Brain pericyte (primary cell): ENCODE results near the gene MRAS.
"Not testable (repeated sequence)": the region's sequence is repeated elsewhere in the genome, so short reads cannot be mapped to it uniquely, and the experiment has no call there.

Experiments used
- DNase-seq: peaks from one replicate; pipeline ENCODE4 v3.0.0-alpha.2; 2012; ENCODE audit warnings: low read depth, low spot score

Gene MRAS

GRCh38 chr3:138389841-138390581 lies 41.6 kb downstream of the MRAS start:
- no peak for DNase-seq

- no peak for DNase-seq
Measured at GRCh38 chr3:138390582-138390932, 42.2 kb downstream of the MRAS start.

DNA sequence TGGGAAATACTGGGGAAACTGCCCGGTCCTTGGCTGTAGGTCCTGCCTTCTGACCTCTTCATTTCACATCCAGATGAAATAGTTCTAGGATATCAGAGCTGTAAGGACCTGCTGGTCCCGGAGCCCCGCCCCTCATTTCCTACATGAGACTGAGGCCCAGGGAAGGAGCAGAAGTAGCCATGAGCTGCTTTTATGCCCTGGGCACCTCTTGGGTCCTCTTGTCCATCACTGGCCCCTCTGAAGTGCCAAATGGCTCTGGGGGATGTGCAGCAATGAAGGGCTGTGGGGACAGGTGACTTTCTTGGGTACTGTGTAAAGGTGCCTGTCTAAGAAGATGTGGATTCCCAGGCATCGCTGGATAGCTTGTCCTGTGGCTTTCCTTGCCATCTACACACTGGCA lies 45.8 kb downstream of the MRAS start:
- DNase-seq = no peak

GRCh38 chr3:138394686-138395085 lies 46.3 kb downstream of the MRAS start:
- DNase-seq = no peak

DNA sequence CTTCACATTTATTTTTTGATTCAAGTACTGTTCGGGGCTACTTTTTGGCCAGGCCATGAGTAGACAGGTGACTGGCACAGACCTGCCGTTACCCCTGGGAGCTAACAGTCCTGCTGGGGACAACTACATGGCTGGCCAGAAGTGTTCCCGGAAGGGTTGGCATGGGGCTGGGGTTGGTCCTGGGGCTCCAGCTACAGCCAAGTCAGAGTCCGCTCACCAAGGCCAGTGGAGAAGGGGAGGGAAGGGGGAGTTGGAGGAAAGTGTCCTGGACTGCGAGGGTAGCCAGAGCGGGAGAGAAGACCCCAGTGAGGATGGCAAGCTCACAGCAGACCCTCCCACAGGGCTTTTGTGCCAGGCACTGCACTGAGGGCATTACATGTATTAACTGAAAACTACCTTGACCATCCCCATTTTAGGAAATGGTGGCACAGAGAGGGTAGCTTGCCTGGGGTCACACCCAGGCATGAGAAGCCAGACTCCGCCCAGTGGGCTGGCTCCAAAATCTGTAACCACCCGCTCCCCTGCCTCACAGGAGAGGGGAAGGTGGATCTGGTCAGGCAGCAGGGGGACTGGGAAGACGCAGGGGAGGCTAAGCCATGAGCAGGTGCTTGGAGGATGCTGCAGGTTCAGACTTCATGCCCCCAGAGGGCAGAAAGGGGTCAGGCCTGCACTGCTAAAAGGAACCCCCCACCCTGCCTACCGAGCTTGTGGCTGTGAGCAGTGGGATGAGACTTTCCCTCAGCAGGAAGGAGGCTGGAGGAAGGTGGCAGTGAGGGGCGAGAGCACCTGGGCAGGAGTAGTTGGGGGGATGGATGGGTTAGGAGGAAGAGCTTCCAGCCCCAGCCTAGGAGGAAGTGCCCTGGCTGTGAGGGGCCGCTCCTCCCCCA lies 47.7 kb downstream of the MRAS start:
- DNase-seq = no peak

DNA sequence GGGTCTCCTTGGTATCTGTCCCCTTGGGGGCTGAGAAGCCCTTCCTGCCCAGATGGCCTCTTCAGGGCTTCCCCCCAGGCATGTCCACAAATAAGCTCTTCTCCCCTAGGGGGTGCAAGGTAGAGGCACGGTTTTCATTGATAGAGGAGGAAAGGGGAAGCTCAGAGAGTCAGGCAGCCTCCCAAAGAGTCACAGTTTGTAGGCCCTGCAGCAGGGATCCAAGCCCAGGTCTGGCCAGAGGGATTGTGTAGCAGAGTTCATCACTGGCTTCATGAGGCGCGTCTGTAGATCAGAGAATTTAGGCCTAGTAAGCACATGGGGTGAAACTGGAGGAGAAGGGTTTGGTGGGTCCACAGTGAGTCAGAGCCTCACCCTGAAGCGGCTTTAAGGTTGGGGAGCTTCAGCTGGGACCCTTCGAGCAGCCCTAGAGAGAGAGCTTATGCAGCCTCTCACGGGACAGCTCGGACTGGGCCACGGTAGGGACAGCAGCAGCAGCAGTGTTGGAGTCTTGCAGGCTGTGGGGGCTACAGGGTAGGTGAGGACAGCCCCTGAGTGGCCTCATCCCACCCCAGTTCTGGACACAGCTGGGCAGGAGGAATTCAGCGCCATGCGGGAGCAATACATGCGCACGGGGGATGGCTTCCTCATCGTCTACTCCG lies 48.5 kb downstream of the MRAS start:
- DNase-seq = no peak

- no peak for DNase-seq
Measured at GRCh38 chr3:138397983-138398382, 49.6 kb downstream of the MRAS start.

GRCh38 chr3:138398791-138399575 lies 50.6 kb downstream of the MRAS start:
- DNase-seq = no peak

DNA sequence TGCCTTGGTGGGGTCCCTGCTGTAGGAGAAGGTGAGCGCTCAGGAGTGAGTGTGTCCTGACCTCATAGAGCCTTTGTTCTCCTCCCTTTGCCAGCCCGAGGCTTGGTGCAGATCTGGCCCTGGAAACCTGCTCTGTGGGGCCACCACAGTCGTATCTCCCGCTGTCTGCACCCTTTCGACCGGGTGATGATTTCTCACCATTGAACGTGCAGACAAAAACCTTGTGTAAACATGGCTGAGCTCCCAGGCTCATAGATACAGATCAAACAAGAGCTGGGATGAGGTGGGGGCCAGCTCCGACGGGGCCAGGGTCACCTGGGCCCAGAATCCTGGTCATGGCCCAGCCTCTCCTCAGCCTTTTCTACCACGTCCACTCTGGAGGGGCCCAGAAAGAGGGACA lies 51.4 kb downstream of the MRAS start:
- DNase-seq = no peak

DNA sequence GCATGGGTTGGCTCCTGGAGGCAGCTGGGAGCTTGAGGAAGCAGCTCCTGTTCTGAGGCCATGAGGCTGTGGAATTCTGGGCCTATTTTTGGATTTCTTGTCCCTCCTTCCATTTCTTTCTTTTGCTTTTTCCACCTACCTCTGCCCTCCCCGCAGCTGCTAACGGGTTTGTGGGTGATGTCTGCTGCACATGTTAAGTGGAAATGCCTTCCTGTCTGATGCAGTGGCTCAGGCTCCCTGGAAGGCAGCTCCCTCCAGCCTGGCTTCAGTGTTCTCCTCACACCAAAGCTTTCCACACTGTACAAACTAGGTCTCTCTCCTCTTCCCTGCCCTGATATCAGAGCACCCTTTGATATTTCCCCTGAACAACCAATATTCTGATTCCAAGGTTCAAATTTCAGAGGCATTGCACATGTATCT lies 52.3 kb downstream of the MRAS start:
- DNase-seq = no peak

DNA sequence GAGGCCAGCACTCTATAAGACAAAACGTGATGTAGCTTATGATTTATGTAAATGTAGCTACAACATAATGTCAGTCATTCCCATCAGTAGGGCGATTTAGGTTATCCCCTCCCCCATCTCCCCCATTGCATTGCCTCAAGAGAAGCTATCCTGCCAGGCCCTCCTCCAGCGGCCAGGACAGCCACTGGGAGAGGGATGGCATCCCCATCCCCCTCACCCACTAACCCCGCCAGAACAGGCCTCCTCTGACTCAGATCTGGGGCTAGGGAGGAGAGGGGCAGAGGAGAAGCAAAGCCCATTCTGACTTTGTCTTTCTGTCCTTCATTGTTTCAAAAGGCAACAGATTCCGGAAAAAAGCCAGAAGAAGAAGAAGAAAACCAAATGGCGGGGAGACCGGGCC lies 53.5 kb downstream of the MRAS start:
- no peak for DNase-seq

GRCh38 chr3:138404121-138404520 lies 55.7 kb downstream of the MRAS start:
- no peak for DNase-seq

DNA sequence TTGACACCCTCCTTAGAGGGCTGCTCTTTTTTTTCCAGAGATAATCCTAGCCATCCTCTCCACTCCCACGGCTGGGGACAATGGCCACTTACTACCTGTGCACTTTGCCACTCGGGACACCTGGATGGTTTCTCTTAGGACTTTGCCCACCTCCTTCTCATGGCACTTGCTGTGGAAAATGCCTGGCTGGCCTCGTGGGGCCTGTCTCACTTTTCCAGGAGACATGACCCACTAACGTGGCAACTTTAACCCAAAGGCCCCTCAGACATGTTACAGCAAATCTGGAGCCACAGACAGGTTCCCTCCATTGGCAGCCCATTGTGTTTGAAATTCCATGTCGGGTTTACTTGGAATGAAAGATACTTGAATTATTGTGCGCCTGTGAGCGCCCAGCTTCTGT lies 56.6 kb downstream of the MRAS start:
- no peak for DNase-seq

DNA sequence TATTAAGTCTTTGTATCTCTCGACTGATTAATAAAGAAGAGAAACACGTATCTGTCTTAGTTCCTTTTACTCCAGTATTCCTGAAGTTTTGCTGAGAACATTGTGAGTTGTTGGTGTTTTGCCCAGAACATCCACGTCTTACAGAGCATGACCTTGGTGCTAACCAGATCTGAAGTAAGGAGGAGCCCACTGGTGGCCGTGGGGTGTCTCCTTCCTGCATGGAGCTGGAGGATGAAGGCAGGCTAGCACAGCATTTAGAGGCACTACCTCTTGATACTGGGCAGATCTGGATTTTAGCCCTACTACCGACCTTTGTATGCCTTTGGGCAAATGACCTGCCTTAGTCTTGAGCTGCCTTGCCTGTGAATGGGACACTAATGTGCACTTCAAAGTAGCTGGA lies 57.1 kb downstream of the MRAS start:
- no peak for DNase-seq

DNA sequence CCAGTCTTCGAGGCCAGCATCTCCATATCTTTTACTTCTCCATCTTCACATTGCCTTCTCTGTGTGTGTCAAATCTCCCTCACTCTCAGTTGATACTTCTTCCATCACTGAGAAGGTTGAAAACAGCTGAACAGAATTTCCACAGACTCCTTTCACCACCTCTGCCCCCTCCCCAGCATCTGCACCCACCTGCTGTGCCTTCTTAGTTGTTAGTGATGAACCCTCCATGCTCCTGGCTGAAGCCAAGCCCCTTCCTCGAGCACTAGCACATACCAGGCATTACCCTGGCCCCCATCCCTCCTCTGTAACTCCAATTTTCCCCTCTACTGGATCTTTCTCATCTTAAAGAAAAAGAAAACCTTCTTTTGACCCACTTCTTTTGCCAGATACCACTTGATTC lies 58.2 kb downstream of the MRAS start:
- DNase-seq = no peak

GRCh38 chr3:138407236-138407907 lies 59.0 kb downstream of the MRAS start:
- no peak for DNase-seq

DNA sequence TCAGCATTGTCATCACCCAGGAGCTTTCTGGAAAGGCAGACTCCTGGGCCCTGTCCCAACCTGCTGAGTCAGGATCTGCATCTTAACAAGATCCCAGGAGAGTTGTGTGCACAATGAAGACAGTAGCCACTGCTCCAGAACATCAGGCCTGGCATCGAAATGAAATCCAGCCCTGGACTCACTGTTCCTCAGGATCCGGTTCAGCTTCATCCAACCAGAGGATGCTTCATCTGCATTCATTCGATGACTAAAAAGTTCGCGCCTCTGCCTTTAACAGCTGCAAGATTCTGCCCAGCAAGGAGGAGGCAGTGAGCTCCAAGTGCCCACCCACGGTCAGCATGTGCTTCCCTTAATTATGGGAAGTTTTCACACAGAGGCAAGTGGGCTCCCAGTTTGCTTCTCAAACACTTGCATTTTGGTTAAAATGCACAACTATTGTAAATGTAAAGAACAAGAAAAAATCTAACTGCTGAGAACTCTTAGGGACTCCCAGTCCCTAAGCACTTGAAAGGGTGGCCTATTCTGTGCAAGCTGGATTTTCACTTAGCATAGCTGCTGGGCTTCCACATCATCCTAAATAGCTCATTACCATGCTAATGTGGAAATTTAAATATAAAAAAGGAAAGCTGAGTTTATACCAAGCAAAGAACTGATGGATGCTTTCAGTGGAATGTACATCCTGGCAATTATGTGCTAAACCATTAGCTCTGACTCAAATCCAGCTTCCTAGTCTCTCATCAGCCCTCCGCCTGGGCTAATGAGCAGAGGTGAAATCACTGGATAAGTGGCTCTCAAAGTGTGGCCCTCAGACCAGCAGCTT lies 60.6 kb downstream of the MRAS start:
- DNase-seq = no peak

- DNase-seq = no peak
Measured at GRCh38 chr3:138412821-138413551, 64.6 kb downstream of the MRAS start.

DNA sequence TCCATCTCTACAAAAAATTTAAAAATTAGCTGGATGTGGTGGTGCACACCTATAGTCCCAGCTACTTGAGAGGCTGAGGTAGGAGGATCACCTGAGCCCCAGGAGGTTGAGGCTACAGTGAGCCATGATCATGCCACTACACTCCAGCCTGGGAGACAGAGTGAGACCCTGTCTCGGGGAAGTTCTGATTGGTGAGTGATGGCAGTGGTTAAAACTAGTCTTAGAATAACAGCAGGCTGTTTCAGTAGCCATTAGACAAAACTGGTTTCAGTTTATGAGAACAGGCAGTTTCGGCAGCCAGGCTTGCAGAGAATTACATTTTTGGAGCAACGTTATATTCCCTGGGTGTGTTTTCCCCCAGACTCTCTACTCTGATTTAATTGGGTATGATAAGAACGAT lies 67.9 kb downstream of the MRAS start:
- not testable (repeated sequence) for DNase-seq

- peak; percentile 41 for DNase-seq
Measured at GRCh38 chr3:138417559-138417982, 69.2 kb downstream of the MRAS start.
